ENCODE data around the gene PLXDC2. TPM values are rescaled to one million over a fixed set of nuclear protein-coding genes. Genes with fewer than 3 reads are reported as not detected.
"Not testable (repeated sequence)": the region's sequence is repeated elsewhere in the genome, so short reads cannot be mapped to it uniquely, and the experiment has no call there.

Gene PLXDC2
- total RNA-seq, 1 donor from 2014 or later: 12.4 TPM

- ATAC-seq: no peak
- no peak for DNase-seq
- intact Hi-C loops (cut with micrococcal nuclease): no loop called here
Observed at GRCh38 chr10:19998482-19998881, 182.2 kb downstream of the PLXDC2 start.

- no peak for DNase-seq
- intact Hi-C loops (cut with micrococcal nuclease): no loop called here
- no peak for ATAC-seq
Observed at GRCh38 chr10:19999431-19999830, 183.2 kb downstream of the PLXDC2 start.

DNA sequence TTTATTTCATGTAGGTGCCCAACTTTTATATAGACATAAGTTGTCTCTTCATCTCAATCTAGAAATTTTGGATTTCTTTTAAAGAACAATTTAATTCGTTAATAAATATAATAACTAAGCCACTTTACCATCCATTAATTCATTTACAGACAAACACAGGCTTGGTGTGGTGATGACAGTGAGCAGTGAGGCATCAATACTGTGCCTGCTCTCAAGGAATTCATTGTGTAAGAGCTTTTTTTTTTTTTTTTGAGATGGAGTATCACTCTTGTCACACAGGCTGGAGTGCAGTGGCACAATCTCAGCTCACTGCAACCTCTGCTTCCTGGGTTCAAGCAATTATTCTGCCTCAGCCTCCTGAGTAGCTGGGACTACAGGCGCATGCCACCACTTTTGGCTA, 185.8 kb downstream of the PLXDC2 start:
- DNase-seq; intact Hi-C loops (cut with micrococcal nuclease); ATAC-seq: not testable (repeated sequence)

- DNase-seq (no peak), ATAC-seq (no peak)
- intact Hi-C loops (cut with micrococcal nuclease): no loop called here
Observed at GRCh38 chr10:20002657-20003056, 186.4 kb downstream of the PLXDC2 start.

- ATAC-seq (peak; percentile 61), DNase-seq (peak; percentile 72)
- intact Hi-C loops (cut with micrococcal nuclease): no loop called here
Observed at GRCh38 chr10:20004087-20004523, 187.9 kb downstream of the PLXDC2 start.

DNA sequence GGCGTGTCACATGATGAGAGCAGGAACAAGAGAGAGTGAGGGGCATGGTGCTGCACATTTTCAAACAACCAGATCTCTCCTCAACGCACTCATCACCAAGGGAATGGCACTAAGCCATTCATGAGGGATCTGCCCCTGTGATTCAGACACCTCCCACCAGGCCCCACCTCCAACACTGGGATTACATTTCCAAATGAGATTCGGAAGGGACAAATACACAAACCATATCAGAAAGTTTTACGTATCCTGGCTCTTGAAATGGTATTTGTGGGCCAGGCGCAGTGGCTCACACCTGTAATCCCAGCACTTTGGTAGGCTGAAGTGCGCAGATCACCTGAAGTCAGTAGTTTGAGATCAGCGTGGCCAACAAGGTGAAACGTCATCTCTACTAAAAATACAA, 189.4 kb downstream of the PLXDC2 start:
- intact Hi-C loops (cut with micrococcal nuclease): no loop called here
- DNase-seq: no peak
- ATAC-seq: no peak

GRCh38 chr10:20006169-20006870, 190.1 kb downstream of the PLXDC2 start:
- intact Hi-C loops (cut with micrococcal nuclease): no loop called here

GRCh38 chr10:20007426-20007825, 191.2 kb downstream of the PLXDC2 start:
- ATAC-seq (no peak), DNase-seq (no peak)
- intact Hi-C loops (cut with micrococcal nuclease): no loop called here

More at GRCh38 chr10:20006169-20006870, 190.1 kb downstream of the PLXDC2 start:
- ATAC-seq (no peak), DNase-seq (no peak)

GRCh38 chr10:20013991-20014750, 197.9 kb downstream of the PLXDC2 start:
- intact Hi-C loops (cut with micrococcal nuclease): no loop called here
- ATAC-seq (no peak), DNase-seq (no peak)

GRCh38 chr10:20017961-20018360, 201.7 kb downstream of the PLXDC2 start:
- DNase-seq: no peak
- intact Hi-C loops (cut with micrococcal nuclease): no loop called here
- no peak for ATAC-seq

GRCh38 chr10:20020677-20021076, 204.4 kb downstream of the PLXDC2 start:
- ATAC-seq: no peak
- intact Hi-C loops (cut with micrococcal nuclease): no loop called here
- no peak for DNase-seq

DNA sequence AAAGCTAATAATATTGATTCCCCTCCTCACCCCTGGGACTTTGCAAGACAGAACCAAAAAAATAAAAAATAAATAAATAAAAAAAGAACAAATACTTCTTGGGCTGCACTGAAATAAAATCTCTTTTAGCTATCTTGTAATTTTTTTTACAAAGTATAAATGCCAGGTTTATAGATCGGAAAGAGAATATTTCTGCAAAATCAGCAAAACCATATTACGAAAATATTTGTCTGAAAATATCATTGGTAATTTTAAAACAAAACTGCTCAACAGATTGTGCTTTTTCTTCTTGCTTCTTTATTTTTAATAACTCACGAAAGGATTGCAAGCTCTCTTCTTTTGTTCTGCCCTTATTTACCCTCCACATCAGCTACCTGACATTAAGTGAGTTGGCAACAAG, 213.3 kb downstream of the PLXDC2 start:
- DNase-seq (no peak), ATAC-seq (no peak)
- intact Hi-C loops (cut with micrococcal nuclease): no loop called here

DNA sequence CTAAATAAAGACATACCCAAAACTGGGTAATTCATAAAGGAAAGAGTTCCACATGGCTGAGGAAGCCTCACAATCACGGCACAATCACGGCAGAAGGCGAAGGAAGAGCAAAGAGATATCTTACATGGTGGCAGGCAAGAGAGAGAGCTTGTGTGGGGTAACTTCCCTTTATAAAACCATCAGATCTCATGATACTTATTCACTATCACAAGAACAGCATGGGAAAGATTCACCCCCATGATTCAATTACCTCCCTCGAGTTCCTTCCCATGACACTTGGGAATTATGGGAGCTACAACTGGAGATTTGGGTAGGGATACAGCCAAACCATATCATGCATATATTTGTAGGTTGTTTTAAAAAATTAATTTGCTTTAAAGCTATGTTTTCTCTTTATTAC, 217.2 kb downstream of the PLXDC2 start:
- no peak for ATAC-seq
- DNase-seq: no peak
- intact Hi-C loops (cut with micrococcal nuclease): no loop called here

DNA sequence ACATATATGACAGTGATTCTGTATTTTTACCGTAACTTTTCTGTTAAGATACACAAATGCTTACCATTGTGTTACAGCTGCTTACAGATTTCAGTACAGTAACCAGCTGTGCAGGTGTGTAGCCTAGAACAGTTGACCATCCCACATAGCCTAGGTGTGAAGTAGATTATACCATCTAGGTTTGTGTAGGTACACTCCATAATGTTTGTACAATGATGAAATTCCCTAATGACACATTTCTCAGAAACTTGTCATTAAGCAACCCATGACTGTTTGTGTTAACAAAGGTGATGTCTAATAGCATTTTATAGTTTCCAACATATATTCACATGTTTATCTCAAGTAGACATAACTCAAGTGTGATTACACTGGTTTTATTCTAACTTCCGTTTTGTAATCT, 218.5 kb downstream of the PLXDC2 start:
- DNase-seq: no peak
- no peak for ATAC-seq
- intact Hi-C loops (cut with micrococcal nuclease): no loop called here

- DNase-seq (no peak), ATAC-seq (no peak)
- intact Hi-C loops (cut with micrococcal nuclease): no loop called here
Observed at GRCh38 chr10:20040012-20040411, 223.8 kb downstream of the PLXDC2 start.

DNA sequence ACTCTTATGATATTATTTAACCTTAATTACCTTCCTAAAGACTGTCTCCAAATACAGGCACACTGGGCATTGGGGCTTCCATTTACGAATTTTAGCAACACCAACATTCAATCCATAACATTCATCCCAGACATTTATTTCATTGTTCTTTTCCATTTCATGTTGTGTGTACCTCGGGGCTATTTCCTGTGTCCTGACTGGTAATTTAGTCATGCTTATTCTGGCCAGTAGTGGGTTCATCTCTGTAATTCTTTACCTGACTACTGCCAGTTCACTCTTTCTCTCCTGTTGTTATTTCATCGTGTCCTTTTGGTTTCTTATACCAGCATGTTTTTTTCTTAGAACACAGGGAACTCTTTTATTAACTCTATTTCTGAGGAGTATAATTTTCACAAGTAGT, 225.7 kb downstream of the PLXDC2 start:
- no peak for ATAC-seq
- no peak for DNase-seq
- intact Hi-C loops (cut with micrococcal nuclease): no loop called here

DNA sequence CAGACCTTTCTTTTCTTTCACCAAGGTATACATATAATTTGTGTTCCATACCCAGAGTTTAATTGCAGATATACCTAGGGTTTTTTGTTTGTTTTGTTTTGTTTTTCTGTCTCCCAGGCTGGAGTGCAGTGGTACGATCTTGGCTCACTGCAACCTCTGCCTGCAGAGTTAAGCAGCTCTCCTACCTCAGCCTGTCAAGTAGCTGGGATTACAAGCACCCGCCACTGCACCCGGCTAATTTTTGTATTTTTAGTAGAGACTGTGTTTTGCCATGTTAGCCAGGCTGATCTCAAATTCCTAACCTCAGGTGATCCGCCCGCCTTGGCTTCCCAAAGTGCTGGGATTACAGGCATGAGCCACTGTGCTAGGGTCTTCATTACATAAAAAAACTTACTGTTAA, 228.9 kb downstream of the PLXDC2 start:
- intact Hi-C loops (cut with micrococcal nuclease); DNase-seq; ATAC-seq: not testable (repeated sequence)

DNA sequence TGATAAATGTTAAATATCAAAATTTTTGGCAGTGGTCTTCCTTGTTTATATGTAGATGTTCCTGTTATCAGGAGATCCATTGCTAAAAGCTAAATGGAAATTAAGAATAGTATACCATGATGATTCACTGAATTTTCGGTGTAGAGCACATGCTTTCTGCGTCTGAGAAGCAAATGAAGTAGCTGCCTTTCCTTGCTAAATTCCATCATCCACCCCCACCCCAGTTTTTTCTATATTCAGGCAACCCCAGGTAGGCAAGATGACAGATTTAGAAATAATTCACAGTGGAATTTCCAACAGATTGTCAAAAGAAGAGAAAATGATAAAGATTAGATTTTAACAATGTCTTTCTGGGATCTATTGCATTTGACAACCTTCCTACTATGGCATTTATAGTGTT, 231.9 kb downstream of the PLXDC2 start:
- intact Hi-C loops (cut with micrococcal nuclease): no loop called here
- ATAC-seq: no peak
- DNase-seq: no peak

GRCh38 chr10:20058135-20058534, 241.9 kb downstream of the PLXDC2 start:
- DNase-seq: no peak
- intact Hi-C loops (cut with micrococcal nuclease): no loop called here
- no peak for ATAC-seq

DNA sequence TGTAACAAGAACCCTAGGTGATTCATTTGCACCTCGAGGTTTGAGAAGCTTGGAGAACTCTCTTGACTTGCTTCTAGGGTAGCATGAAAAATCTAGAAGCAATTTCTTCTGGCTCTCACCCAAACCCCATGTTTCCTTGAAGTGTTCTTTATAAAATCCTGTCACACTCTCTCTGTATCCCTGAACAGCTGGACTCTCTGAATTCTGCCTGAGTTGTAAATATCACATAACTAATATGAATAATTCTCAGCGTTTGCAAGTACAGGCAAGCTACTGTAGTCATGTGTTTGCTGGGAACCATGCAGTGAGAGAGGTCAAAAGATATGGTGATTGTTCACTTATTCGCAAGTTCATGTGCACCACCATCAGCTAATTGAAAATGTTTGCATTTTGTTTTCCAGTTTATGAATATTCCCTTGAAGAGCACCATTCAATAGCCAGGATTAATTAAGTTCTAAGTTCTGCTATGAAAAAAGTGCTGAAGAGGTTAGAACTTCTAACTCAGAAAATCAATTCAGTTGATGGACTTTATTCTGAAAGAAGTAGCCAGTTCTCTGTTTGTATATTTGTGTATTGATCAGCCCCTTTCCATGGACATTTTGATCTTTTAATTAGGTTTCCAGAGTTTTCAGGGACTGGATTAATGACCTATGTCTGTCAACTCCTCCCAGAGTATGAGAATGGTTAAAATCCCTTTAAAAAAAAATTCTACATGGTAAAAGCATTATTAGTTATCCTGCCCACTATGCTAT, 243.0 kb downstream of the PLXDC2 start:
- intact Hi-C loops (cut with micrococcal nuclease): no loop called here
- no peak for DNase-seq
- ATAC-seq: no peak

All from left ventricle myocardium superior (tissue), 1 donor.